AML-193 (cell line): Measurements from ENCODE around the gene PPP1R7.

Experiments used
- DNase-seq, 2 experiments: peaks; one replicate each; lab custom pipeline; 2025; lab: John Stamatoyannopoulos, UW

PPP1R7 gene

DNA sequence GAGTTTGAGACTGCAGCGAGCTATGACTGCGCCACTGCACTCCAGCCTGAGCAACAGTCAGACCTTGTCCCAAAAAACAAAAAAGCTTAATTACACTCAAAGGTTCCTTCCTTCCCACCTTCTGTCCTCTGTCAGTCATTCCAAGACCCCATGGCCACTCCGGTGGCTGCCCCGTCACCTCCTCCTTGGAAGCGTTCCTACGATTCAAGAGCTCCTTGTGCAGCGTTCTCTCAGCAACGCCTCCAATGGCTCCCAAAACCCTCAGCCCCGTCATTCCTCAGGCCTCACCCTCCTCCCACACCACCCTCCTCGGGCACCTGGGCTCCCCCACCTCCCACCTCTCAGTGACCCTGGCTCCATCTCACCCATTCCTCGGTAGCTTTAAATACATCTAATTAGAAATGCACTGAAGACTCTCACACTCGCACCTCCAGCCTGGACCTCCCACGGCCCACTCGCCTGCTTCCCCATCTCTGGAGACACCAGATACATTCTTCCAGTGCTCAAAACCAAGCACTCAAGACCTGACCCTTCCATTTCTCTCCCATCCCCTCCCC is 9.0 kb upstream of the PPP1R7 start:
- no peak for DNase-seq

GRCh38 chr2:241142063-241142462 is 8.2 kb upstream of the PPP1R7 start:
- no peak for DNase-seq

- no peak for DNase-seq
Observed at GRCh38 chr2:241142593-241142992, 7.7 kb upstream of the PPP1R7 start.

GRCh38 chr2:241146286-241146685 is 4.0 kb upstream of the PPP1R7 start:
- DNase-seq: no peak

DNA sequence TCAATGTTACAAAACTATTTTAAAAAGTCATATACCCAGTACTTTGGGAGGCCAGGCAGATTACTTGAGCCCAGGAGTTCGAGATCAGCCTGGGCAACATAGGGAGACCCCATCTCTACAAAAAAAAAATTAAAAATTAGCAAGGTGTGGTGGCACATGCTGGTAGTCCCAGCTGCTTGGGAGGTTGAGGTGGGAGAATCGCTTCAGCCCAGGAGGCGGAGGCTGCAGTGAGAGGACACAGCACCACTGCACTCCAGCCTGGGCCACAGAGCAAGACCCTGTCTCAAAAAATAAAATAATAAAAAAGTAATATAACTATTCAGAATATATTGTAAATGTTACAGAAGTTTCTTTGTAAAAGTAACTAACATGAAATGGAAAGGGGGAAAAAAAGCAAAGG is 2.9 kb upstream of the PPP1R7 start:
- DNase-seq: no peak

- DNase-seq: no peak
Observed at GRCh38 chr2:241148239-241148638, 2.0 kb upstream of the PPP1R7 start.

DNA sequence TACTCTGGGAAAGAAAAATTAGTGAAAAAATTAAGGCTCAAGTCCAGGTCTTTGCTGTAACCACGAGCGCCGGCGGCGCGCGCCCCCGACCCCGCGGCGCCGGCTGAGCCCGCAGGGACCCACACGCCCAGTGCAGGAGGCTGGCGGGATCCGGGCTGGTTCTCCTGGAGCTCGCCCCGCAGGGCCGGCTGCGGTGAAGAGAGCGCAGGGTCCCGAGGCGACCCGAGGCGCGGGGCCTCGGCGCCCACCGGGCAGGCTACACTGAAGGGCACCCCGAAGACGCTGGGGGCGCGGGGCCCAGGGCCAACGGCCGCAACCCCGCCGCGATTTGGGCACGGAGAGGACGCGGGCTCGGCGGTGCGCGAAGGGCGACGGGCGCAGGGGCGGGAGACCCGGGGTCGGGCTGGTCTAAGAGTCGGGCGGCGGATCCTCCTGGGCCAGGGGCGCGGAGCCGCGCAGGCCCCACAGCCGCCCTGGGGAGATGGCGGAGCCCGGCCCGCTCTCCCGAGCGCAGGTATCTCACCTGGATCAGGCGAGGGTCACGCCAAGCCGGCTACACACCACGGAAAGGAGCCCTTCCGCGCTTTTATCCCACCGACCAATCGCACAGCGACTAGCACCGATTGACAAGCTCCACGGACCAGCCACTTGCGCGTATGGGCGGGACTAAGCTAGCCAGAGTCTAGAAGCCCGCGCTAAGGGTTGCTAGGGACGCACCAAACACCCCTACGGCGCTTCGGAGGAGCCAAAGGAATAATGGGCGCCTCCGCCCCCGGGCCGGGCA is 1.2 kb upstream of the PPP1R7 start, which contains the start of gene PASK:
Gene PASK, minus strand, starts transcription at position 582 of the 784 bp plus-strand sequence. CDS start 6,440 bp downstream, outside the sequence.
- peak; percentile 88 to 91 for DNase-seq

DNA sequence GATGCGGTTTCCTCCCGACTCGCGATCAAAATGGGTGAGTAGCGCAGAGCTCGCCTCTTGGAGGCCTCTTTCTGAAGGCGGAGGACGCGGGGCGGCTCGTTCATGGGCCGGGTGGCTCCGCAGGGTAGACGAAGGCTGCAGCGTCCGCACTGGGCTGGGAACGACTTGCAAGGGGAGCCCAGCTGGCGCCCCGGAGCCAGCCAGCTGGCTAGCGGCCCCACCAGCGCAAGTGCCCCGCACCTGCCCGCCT is 667 bp upstream of the PPP1R7 start:
- DNase-seq: no peak

GRCh38 chr2:241150660-241151530 is 628 bp downstream of the PPP1R7 start:
- DNase-seq: no peak

DNA sequence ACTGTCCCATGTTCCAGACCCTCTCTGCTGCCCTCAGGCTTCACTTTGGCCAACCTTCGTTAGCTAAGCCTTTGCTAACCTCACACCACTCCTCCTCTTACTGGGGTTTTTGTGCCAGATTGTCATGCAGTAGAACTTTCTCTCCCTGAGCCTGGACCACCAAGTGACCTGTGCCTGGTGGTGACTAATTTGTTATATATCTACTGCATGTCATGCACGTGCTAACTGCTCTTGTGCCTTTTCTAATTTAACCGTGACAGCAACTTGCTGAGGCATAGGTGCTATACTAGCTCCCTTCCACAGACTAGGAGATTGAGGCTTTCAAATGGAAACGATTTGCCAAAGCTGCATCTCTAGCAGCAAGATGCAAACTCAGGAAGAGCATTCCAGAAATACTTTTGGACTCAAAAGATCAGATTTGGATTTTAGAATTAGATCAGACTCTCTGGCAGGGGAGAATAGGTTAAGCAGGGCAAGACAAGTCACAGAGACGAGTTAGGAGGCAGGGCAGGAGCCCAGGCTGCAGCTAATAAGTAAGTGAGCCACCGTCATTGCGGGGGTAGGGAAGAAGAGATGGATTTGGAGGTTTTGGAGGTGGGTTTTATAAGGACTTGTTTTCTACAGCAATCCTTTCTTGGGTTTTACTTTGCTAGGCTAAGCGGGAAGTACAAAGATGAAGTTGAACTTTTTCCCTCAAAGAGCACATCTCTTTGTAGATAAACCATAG is 1.8 kb downstream of the PPP1R7 start:
- no peak for DNase-seq

DNA sequence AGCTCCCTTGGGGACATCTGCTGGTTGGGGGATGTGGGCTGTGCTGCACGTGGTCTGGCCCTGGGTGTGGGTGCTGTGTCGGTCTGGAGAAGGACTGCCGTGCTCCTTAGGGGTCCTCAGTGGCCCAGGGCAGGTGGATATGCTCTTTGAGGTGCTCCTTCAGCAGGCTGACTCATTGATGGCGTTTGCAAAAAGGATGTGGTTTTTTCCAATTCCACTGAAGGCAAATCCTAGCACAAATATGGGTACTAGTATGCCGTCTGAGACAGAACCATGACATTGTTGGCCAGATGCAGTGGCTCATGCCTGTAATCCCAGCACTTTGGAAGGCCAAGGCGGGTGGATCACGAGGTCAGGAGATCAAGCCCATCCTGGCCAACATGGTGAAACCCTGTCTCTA is 3.3 kb downstream of the PPP1R7 start:
- no peak for DNase-seq

- DNase-seq: no peak
Observed at GRCh38 chr2:241154915-241155314, 4.6 kb downstream of the PPP1R7 start.

DNA sequence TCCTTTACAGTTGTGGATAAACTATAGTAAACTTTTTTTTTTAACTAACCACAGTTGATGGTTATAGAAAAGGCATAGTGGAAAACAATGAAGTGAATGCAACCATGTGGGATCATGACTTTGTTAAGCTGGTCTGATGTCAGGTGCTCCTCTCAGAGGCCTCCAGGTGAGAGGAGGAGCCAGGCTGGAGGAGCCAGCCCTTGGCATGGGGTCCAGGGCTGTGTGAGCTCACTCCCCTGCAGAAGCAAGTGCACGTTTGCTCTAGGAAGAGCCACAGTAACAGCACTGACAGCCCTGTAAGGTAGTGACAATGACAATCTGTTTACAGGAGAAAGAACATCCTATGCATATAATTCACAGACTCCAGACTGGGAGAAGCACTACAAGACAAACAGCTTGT is 5.7 kb downstream of the PPP1R7 start:
- no peak for DNase-seq

DNA sequence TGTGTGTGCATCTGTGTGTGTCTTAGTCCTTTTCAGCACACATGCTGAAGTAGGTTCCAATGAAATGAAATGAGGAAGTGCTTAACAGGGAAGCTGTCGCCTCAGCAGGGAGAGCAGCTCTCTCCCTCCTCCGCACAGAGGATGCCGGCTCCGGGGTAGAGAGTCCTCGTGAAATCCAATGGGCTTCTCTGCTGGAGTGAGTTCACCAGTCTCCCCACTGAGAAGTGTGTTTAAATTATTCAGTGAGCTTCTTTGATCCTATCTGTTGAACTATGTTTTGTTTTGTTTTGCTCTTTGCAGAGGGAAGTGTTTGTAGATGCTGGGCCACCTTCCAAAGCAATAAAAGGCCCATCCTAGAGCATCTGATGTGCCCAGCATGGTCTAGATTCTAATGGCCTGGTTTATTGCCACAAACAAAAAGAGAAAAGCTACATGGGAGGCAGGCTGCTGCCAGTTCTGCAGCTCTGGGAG is 6.7 kb downstream of the PPP1R7 start:
- DNase-seq: peak; percentile 55 to 58

DNA sequence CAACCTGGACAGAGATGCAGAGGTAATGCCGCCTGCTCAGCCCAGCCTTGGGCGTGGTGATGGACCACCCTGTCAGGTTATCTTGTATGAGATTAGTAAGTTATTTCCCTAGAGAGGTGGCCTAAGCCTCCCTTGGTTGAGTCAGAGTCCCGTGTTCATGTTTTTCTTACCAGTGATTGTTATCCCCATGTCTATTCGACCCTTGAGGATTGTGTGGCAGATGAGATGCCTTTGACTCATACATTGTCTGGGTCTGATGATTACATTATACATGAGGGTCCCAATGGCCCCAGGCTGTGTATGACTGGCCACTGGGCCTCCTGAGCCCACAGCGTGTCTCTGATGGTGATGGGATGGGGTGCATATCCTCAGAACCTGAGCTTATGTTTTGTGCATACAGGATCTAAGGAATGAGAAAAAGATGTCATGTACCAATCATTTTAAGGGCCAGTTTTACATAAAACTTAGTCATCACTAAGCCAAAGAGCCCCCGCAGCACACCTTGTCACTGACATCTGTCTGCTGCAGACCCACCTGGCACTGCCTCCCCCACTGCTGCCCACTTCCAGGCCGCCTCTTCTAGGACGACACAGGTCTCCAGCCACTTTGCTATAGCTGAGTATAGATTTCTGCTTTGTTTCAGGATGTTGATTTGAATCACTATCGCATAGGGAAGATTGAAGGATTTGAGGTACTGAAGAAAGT is 7.7 kb downstream of the PPP1R7 start:
- no peak for DNase-seq

DNA sequence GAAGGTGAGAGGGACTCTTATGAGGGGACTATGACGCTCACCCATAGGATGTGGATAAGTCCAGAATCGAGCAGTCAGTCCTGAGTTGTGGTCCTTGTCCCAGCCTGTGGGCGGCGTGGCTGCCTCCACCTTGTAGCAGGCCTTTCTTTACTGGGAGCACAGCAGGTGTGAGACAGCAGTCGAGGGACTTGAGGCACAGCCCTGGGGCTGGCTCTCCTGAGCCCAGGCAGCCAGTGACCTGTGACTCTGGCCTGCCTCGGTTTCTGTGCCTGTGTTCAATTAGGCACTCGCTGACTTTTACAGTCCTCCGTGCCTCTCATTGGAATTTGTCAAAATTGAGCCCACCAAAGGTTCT is 8.3 kb downstream of the PPP1R7 start:
- no peak for DNase-seq

DNA sequence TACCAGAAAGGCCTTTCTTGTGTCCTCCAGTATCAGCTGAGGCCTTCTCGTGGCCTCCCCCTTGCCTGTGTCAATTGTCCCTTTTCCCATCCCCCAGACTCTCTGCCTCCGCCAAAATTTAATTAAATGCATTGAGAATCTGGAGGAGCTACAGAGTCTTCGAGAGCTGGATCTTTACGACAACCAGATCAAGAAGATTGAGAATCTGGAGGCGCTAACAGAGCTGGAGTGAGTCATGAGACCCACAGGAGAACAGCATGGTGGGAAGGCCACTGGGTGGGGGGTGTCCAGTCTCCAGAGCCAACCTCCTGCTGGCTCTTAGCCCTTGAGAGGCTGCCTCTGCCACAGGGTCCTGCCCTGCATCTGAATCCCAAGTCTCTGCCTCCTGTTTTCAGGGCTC is 8.8 kb downstream of the PPP1R7 start:
- no peak for DNase-seq

- no peak for DNase-seq
Observed at GRCh38 chr2:241160318-241160717, 10.1 kb downstream of the PPP1R7 start.

- no peak for DNase-seq
Observed at GRCh38 chr2:241161646-241162281, 11.5 kb downstream of the PPP1R7 start.

DNA sequence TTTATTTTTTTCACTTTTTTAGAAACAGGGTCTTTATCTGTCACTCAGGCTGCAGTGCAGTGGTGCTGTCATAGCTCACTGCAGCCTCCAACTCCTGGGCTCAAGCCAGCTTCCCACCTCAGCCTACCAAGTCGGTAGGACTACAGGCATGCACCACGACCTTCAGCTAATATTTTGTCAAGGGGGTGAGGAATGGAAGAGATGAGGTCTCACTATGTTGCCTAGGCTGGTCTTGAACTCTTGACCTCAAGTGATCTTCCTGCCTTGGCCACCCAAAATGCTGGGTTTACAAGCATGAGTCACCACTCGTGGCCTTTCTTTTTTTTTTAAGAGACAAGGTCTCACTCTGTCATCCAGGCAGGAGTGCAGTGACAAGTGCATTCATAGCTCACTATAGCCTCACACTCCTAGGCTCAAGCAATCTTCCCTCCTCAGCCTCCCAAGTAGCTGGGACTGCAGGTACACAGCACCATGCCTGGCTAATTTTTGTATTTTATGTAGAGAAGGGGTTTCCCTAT is 13.4 kb downstream of the PPP1R7 start:
- DNase-seq: no peak

GRCh38 chr2:241168366-241168765 is 18.1 kb downstream of the PPP1R7 start:
- DNase-seq: no peak
